Measurements from ENCODE around the gene TMEM81.

Gene TMEM81

GRCh38 chr1:205052690-205053089 lies 31.6 kb downstream of the TMEM81 start:
- H3K4me3 ChIP-seq (replicated peaks; ENCODE audit: insufficient read depth, low read length): no peak overlapping the region
- no peak overlapping the region for H3K27ac ChIP-seq (replicated peaks)
- no peak for DNase-seq (ENCODE audit: low read depth in 1 of 2, low spot score in 1 of 2)
- TF ChIP-seq SPI1 (IDR thresholded peaks at IDR 0.05; ENCODE audit: borderline replicate concordance, low read depth) (no peak), POLR2AphosphoS5 (IDR thresholded peaks at IDR 0.05; ENCODE audit: low read depth) (no peak), GABPA (IDR thresholded peaks at IDR 0.05; ENCODE audit: low read depth) (no peak)
- TF ChIP-seq, protein P1, sequence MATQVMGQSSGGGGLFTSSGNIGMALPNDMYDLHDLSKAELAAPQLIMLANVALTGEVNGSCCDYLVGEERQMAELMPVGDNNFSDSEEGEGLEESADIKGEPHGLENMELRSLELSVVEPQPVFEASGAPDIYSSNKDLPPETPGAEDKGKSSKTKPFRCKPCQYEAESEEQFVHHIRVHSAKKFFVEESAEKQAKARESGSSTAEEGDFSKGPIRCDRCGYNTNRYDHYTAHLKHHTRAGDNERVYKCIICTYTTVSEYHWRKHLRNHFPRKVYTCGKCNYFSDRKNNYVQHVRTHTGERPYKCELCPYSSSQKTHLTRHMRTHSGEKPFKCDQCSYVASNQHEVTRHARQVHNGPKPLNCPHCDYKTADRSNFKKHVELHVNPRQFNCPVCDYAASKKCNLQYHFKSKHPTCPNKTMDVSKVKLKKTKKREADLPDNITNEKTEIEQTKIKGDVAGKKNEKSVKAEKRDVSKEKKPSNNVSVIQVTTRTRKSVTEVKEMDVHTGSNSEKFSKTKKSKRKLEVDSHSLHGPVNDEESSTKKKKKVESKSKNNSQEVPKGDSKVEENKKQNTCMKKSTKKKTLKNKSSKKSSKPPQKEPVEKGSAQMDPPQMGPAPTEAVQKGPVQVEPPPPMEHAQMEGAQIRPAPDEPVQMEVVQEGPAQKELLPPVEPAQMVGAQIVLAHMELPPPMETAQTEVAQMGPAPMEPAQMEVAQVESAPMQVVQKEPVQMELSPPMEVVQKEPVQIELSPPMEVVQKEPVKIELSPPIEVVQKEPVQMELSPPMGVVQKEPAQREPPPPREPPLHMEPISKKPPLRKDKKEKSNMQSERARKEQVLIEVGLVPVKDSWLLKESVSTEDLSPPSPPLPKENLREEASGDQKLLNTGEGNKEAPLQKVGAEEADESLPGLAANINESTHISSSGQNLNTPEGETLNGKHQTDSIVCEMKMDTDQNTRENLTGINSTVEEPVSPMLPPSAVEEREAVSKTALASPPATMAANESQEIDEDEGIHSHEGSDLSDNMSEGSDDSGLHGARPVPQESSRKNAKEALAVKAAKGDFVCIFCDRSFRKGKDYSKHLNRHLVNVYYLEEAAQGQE (IDR thresholded peaks at IDR 0.05; ENCODE audit: insufficient replicate concordance, low read depth): no peak
- TF ChIP-seq, protein P2, sequence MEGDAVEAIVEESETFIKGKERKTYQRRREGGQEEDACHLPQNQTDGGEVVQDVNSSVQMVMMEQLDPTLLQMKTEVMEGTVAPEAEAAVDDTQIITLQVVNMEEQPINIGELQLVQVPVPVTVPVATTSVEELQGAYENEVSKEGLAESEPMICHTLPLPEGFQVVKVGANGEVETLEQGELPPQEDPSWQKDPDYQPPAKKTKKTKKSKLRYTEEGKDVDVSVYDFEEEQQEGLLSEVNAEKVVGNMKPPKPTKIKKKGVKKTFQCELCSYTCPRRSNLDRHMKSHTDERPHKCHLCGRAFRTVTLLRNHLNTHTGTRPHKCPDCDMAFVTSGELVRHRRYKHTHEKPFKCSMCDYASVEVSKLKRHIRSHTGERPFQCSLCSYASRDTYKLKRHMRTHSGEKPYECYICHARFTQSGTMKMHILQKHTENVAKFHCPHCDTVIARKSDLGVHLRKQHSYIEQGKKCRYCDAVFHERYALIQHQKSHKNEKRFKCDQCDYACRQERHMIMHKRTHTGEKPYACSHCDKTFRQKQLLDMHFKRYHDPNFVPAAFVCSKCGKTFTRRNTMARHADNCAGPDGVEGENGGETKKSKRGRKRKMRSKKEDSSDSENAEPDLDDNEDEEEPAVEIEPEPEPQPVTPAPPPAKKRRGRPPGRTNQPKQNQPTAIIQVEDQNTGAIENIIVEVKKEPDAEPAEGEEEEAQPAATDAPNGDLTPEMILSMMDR (IDR thresholded peaks at IDR 0.05; ENCODE audit: insufficient read depth, low read length): no peak
- H3K27me3 ChIP-seq (ENCODE audit: insufficient read depth, poor library complexity, severe bottlenecking): no peaks in the 10 kb centered on the region

GRCh38 chr1:205049479-205049878 lies 34.8 kb downstream of the TMEM81 start:
- no peak for DNase-seq (ENCODE audit: low read depth in 1 of 2, low spot score in 1 of 2)
- Histone ChIP-seq H3K4me3 (replicated peaks; ENCODE audit: insufficient read depth, low read length) (no peak overlapping the region), H3K27ac (replicated peaks) (no peak overlapping the region), H3K27me3 (ENCODE audit: insufficient read depth, poor library complexity, severe bottlenecking) (peaks cover 13% of the 10 kb centered on the region)
- TF ChIP-seq GABPA (IDR thresholded peaks at IDR 0.05; ENCODE audit: low read depth): no peak
- TF ChIP-seq POLR2AphosphoS5 (IDR thresholded peaks at IDR 0.05; ENCODE audit: low read depth): no peak
- TF ChIP-seq, protein P1 (IDR thresholded peaks at IDR 0.05; ENCODE audit: insufficient replicate concordance, low read depth): no peak
- TF ChIP-seq, protein P2 (IDR thresholded peaks at IDR 0.05; ENCODE audit: insufficient read depth, low read length): no peak
- no peak for TF ChIP-seq SPI1 (IDR thresholded peaks at IDR 0.05; ENCODE audit: borderline replicate concordance, low read depth)

- H3K27ac ChIP-seq (replicated peaks): no peak overlapping the region
- TF ChIP-seq, protein P1 (IDR thresholded peaks at IDR 0.05; ENCODE audit: insufficient replicate concordance, low read depth): no peak
- TF ChIP-seq, protein P2 (IDR thresholded peaks at IDR 0.05; ENCODE audit: insufficient read depth, low read length): no peak
- TF ChIP-seq POLR2AphosphoS5 (IDR thresholded peaks at IDR 0.05; ENCODE audit: low read depth) (no peak), SPI1 (IDR thresholded peaks at IDR 0.05; ENCODE audit: borderline replicate concordance, low read depth) (no peak), GABPA (IDR thresholded peaks at IDR 0.05; ENCODE audit: low read depth) (no peak)
- peaks cover 24% of the 10 kb centered on the region for H3K27me3 ChIP-seq (ENCODE audit: insufficient read depth, poor library complexity, severe bottlenecking)
- H3K4me3 ChIP-seq (replicated peaks; ENCODE audit: insufficient read depth, low read length): no peak overlapping the region
- no peak for DNase-seq (ENCODE audit: low read depth in 1 of 2, low spot score in 1 of 2)
Observed at GRCh38 chr1:205048382-205048781, 35.9 kb downstream of the TMEM81 start.

Data from HL-60 (cell line).